Measurements from ENCODE around the gene ABLIM3.

DNA sequence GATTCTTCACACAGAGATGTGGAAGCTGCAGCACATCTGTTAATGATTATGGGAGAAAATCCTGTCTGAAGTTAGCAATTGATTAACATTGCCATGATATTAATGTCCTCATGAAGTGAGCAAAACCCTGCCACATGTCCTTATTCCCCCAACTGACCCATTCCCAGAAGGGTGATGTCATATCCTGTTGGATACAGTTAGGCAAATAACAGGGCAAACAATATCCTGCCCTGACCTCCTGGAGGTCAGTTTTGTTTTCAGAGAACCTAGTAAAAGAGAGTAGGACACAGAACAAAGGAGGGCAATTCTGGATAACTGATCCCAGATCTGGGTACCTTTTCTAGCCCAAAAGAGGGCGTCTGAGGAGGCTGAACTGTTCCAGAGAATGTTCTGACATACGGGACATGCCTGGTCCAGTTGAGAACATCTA lies 11.0 kb downstream of the ABLIM3 start:
- TF ChIP-seq, protein P1, sequence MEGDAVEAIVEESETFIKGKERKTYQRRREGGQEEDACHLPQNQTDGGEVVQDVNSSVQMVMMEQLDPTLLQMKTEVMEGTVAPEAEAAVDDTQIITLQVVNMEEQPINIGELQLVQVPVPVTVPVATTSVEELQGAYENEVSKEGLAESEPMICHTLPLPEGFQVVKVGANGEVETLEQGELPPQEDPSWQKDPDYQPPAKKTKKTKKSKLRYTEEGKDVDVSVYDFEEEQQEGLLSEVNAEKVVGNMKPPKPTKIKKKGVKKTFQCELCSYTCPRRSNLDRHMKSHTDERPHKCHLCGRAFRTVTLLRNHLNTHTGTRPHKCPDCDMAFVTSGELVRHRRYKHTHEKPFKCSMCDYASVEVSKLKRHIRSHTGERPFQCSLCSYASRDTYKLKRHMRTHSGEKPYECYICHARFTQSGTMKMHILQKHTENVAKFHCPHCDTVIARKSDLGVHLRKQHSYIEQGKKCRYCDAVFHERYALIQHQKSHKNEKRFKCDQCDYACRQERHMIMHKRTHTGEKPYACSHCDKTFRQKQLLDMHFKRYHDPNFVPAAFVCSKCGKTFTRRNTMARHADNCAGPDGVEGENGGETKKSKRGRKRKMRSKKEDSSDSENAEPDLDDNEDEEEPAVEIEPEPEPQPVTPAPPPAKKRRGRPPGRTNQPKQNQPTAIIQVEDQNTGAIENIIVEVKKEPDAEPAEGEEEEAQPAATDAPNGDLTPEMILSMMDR (IDR thresholded peaks at IDR 0.05), result no peak
- TF ChIP-seq EZH2 (IDR thresholded peaks at IDR 0.05), result no peak
